SH-SY5Y (cell line): ENCODE measurements around the gene OR2V2.

Experiments used
- GATA2 ChIP-seq: IDR thresholded peaks from 2 replicates; pipeline ENCODE4 v1.6.1; 2011; ENCODE audit warnings: mild to moderate bottlenecking, low read depth, low read length
- GATA3 ChIP-seq: IDR thresholded peaks from 2 replicates; pipeline ENCODE4 v1.6.1; 2011; ENCODE audit warnings: low read depth, mild to moderate bottlenecking, low read length, moderate library complexity

DNA sequence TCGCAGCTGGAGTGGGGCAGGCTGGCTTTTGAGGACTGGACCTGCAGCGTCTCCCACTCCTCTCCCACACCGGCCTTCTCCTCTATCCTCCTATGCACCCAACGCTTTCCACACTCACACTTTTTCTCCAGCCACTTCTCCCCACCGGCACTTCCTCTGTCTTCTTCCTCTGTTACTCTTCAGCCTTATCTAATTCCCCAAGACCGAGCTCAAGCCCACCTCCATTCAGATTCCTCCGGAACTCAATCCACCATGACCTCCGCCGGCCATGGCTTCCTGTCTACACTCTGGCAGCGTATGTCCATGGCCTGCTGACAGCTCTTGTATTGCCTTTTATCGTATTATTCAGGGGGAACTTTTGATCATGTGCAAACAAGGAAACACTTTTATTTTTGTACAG, 15.9 kb upstream of the OR2V2 start:
- TF ChIP-seq GATA2 (no peak), GATA3 (no peak)
